Neutrophil (primary cell): ENCODE data around the gene TNFRSF14.

ENCODE experiments used
- H3K27ac ChIP-seq: fragments of 200-600 bp; sonication (generic); 2 replicates; pipeline ENCODE4 v1.5.1; 2016; ENCODE audit warnings: mild to moderate bottlenecking, moderate library complexity
- H3K27me3 ChIP-seq: fragments of 200-600 bp; sonication (generic); 2 replicates; pipeline ENCODE4 v1.6.0; 2016; ENCODE audit warnings: mild to moderate bottlenecking
- H3K36me3 ChIP-seq: fragments of 200-600 bp; sonication (generic); 2 replicates; pipeline ENCODE4 v1.5.1; 2017
- H3K4me1 ChIP-seq, 2 experiments: fragments of 200-600 bp in 1 of 2; sonication (generic) in 1 of 2; 1 replicate in 1 of 2; 2 replicates in 1 of 2; pipeline versions ENCODE4 v1.5.1 to v1.6.1; 2013 to 2016; ENCODE audit warnings: low read depth in 1 of 2, low read length in 1 of 2, mild to moderate bottlenecking in 1 of 2, moderate library complexity in 1 of 2; ENCODE audit not compliant: control insufficient read depth in 1 of 2, insufficient read depth in 1 of 2
- H3K4me3 ChIP-seq, 2 experiments: fragments of 200-600 bp in 1 of 2; sonication (generic) in 1 of 2; 1 replicate in 1 of 2; 2 replicates in 1 of 2; pipeline ENCODE4 v1.5.1; 2013 to 2016; ENCODE audit warnings: low read depth in 1 of 2, low read length in 1 of 2, mild to moderate bottlenecking in 1 of 2, moderate library complexity in 1 of 2
- H3K9me3 ChIP-seq: fragments of 200-600 bp; sonication (generic); 2 replicates; pipeline ENCODE4 v1.5.1; 2016
- CTCF ChIP-seq: fragments of 200-600 bp; sonication (generic); IDR thresholded peaks from 2 replicates; pipeline ENCODE4 v1.5.1; 2016; ENCODE audit warnings: antibody characterized with exemption

The TNFRSF14 gene

DNA sequence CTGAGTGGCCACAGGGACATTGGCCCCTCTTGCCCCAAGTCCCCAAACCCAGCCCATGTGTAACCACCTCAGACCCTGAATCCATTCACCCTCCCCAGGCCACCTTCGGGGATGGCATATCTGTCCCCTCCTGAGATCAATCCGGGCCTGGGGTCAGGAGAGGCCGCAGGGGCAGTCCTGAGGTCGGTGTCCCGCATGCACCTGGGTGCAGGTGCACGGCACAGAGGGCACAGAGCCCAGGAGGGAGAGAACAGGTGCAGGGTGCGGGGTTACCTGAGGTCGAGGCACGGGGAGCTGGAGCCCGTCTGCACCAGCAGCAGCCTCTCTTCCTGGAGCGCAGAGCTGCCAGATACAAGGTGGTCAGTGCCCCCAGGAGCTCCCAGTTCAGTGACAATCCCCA lies 46.6 kb upstream of the TNFRSF14 start:
- H3K27me3 ChIP-seq, result no peaks in the 10 kb centered on the region
- no peak overlapping the region for H3K27ac ChIP-seq
- TF ChIP-seq CTCF, result no peak
- H3K36me3 ChIP-seq, result peaks cover 78% of the 10 kb centered on the region
- H3K9me3 ChIP-seq, result no peaks in the 10 kb centered on the region
- no peak overlapping the region for H3K4me3 ChIP-seq
- no peaks in the 10 kb centered on the region for H3K4me1 ChIP-seq

- Histone ChIP-seq H3K36me3 (peaks cover 88% of the 10 kb centered on the region), H3K9me3 (no peaks in the 10 kb centered on the region), H3K27me3 (no peaks in the 10 kb centered on the region)
These were observed 45.6 kb upstream of the TNFRSF14 start for GRCh38 chr1:2510366-2511155.

DNA sequence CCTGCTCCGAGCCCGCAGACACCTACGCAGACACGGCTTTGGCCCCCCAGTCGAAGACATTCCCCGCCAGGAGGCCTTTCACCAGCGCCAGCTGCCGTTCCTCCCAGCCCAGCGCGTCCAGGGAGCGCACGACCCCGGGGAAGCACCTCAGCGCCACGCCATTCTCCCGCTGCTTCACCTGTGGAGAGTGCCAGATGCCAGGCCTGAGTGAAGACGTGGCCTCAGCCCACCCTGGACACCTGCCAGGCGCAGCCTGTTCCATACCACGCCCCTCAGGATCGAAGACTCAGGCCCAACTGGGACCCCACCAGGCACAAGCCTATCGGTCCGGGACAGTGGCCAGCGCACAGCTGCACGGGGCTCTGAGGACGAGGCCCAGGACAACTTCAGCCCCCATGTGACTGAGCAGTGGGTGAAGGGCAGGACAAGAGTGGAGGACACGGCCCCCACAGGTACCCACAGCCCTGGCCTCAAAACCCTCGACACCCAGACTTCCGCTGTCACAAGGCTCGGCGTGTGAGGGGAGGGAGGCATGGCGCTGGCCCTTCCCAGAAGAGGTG lies 43.2 kb upstream of the TNFRSF14 start:
- Histone ChIP-seq H3K4me3 (no peak overlapping the region), H3K27me3 (no peaks in the 10 kb centered on the region), H3K27ac (no peak overlapping the region), H3K4me1 (no peaks in the 10 kb centered on the region), H3K36me3 (peaks cover 100% of the 10 kb centered on the region), H3K9me3 (no peaks in the 10 kb centered on the region)
- TF ChIP-seq CTCF, result no peak

More at GRCh38 chr1:2510366-2511155, 45.6 kb upstream of the TNFRSF14 start:
- no peak overlapping the region for H3K4me3 ChIP-seq
- H3K4me1 ChIP-seq, result no peaks in the 10 kb centered on the region
- H3K27ac ChIP-seq, result no peak overlapping the region
- TF ChIP-seq CTCF, result no peak

- no peak for TF ChIP-seq CTCF
- no peak overlapping the region for H3K27ac ChIP-seq
- no peaks in the 10 kb centered on the region for H3K4me1 ChIP-seq
- no peak overlapping the region for H3K4me3 ChIP-seq
- H3K9me3 ChIP-seq, result no peaks in the 10 kb centered on the region
- no peaks in the 10 kb centered on the region for H3K27me3 ChIP-seq
- H3K36me3 ChIP-seq, result peaks cover 100% of the 10 kb centered on the region
These were observed 42.1 kb upstream of the TNFRSF14 start for GRCh38 chr1:2513939-2514652.

- Histone ChIP-seq H3K4me3 (no peak overlapping the region), H3K9me3 (no peaks in the 10 kb centered on the region), H3K4me1 (no peaks in the 10 kb centered on the region), H3K27ac (no peak overlapping the region), H3K36me3 (peaks cover 100% of the 10 kb centered on the region), H3K27me3 (no peaks in the 10 kb centered on the region)
- TF ChIP-seq CTCF, result no peak
These were observed 41.1 kb upstream of the TNFRSF14 start for GRCh38 chr1:2514863-2515762.
